ENCODE results near the gene PANK4.

The PANK4 gene

DNA sequence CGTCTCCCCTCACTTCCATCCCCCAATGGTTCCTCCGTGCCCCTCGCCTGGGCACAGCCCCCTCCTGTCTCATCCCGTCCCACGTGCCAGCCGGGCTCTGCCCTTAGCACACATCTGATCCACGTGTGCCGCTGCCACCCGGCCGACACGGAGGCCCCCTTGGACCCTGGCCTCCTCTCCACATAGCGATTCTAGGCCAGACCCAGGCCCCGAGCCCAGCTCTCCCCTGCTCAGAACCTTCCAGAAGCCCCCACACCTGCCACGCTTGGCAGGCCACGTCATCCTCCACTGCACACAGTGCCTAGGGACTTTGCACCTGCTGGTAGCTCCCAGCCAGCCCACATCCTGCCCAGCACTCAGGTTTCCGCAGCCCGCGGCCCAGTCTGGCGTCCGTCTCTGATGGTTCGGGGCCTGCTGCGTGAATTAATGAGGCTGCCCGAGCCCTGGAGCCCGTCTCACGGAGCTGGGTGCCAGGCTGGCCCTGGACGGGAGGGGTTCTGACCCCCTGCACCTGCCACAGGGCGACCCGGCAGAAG, 30.2 kb downstream of the PANK4 start:
- no peak for DNase-seq (ENCODE audit: low read depth)

DNA sequence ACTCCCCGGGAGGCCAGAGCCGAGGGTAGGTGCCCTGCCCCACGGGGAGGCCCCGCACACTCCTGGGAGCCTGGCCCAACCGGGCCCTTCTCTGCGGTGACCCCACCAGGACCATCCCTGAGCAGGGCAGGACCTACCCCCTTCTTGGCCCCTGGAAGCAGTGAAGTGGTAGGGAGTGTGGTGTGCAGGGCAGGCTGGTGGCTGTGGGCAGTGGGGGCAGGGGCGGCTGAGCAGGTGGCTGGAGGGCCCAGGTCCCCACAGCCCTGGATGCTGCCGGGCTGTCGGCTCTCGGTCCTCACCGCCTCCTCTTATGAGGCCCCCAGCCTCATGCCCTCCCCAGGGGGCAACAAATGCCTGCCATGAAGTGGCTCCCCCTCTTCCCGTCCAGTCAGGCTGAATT, 30.9 kb downstream of the PANK4 start:
- no peak for DNase-seq (ENCODE audit: low read depth)

DNA sequence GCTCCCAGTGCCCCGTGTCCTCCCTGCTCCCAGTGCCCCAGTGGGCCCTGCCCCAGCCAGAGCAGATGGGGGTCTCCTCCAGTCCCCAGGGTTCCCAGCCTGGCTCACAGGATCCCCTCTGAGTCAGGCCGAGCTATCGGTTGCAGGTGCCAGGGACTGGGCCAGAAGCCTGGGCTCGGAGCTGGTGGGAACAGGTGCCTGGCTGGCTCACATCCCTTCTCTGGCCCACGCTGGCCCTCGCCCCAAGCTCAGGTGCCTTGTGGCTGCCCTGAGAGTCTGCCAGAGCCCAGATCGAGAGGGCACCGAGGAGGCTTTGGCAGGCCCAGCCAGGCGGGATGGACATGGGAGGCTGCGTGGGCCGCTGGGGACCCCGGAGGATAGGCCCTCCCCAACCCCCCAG, 31.4 kb downstream of the PANK4 start:
- DNase-seq (ENCODE audit: low read depth), result no peak

DNA sequence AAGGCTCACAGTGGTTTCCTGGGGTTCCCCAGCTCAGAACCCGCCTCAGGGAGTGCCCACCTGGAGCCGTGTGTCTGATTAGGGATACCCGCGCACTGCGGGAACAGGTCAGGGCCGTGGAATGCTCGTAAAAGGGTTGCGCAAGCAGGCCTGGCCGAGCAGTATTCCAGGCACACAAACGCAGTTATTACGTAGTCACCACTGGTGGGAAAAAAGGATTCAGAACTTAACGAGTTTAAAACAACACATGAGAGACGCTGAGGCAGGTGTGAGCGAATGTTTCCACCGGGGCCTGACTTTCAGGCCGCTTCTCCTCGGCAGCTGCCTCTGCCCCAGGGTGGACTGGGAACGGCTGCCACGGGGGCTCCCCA, 32.1 kb downstream of the PANK4 start:
- DNase-seq (ENCODE audit: low read depth), result no peak

DNA sequence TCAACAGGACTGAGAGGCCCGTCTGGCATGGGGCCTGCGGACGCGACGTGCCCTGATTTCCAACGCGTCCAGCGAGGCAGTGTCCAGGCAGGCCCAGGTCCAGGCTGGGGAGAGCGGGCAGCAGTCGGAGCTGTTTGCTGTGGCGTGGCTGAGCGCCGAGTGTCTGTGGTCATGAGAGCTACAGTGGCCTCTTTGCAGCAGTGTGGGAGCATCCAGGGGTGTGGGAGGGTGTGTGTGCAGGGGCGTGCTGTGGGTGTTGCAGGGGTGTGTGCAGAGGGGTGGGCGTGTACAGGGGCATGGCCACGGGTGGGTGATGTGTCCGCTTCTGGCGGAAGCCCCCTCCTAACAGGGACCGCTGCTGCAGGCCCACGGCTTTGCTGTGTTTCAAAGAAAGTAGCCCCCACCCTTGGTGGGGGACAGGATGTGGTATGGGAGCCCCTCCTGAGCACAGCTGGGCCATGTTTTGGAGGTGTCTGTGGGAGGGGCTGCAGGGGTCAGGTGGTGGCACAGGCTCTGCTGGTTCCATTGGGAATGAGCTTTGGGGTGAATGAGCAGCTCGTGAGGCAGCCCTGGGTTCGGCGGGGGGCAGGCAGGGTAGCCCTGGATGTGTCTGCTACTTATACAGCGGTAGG, 32.6 kb downstream of the PANK4 start:
- DNase-seq (ENCODE audit: low read depth), result no peak

DNA sequence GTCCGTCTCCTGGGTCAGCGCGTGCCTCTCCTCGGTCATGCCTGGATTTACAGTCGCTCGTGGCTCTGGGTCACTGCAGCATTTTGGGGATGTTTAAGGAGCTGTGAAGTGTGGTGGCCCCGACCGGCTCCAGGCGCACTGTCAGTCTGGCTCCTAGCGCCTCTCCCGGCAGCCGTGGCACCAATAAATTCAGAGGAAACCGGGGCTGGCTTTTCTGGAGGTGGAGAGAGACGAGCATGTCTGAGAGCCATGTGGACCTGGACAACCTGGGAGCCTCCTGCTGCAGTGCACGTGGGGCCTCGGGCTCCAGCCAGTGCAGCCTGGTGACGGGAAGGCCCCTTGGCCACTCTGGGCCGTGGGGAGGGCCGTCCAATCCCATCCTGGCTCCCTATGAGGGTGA, 33.2 kb downstream of the PANK4 start:
- no peak for DNase-seq (ENCODE audit: low read depth)

DNA sequence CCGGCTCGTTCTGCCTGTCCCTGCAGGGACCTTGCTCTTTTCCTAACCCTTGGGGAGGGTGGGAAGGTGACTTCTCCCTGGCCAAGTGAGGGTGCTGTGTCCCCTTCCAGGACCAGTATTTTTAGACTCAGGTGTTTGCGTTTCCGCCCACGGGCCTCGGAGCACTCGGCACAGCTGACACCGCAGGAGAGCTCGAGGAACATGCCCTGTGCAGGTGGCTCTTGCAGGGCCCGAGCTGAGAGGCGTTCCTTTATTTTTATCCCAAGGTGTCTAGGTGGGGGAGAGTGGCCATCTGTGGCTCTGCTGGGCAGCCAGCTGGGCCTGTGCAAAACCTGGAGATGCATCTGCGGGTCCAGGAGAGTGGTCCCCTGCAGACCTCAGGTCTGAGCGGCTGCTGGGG, 34.3 kb downstream of the PANK4 start:
- DNase-seq (ENCODE audit: low read depth), result no peak

DNA sequence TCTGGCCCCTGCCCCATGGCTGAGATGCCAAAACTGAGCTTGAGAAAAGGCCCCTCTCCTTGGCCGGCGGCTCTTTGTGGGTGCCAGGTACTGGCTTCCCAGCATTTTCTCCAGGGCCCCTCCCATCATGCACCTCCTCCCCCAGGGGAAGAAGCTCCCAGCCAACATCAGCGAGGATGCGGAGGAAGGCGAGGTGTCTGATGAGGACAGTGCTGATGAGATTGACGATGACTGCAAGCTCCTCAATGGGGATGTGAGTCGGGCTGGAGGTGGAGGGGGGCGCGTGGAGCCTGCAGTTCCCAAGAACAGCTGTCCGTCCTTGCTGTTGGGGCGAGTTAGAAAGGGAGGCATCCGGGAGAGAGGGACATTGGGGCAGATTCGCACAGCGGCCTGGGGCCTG, 36.8 kb downstream of the PANK4 start:
- DNase-seq (ENCODE audit: low read depth), result no peak

DNA sequence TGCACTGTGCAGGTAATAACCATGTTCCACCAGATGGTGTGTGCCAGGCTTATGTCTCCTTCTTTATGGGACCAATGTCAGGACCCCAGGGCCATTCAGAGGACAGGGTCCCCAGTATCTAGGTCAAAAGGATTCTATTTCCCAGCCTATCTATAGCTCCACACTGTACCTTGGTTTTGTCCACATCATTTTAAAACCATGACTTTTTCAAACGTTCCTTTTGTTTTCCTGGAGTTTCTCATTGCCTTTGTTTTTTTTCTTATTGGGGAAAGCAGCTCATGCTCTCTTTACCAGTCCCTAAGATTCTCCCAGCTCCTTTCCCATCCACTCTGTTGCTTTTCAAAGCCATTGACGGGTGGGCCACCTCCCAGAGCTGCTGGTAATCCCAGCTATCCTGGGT, 37.7 kb downstream of the PANK4 start:
- no peak for DNase-seq (ENCODE audit: low read depth)

DNA sequence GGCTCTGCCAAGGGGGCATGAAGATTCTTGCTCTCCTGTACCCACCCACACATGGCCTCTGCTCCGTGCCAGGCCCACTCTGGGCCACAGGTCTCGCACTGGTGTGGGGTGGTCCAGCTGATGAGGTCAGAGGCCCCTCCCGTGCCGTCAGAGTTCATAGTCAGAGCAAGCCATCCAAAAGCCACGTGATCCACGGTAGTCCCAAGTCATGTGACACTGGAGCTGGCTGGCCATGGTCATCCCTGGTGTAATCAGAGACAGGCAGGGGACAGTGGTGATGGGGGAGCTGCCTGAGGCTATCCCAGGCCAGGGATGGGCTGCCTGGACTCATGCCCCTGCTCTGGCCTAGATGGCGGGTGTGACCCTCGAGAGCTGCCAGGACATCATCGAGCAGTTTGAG, 39.8 kb downstream of the PANK4 start:
- DNase-seq (ENCODE audit: low read depth), result no peak

DNA sequence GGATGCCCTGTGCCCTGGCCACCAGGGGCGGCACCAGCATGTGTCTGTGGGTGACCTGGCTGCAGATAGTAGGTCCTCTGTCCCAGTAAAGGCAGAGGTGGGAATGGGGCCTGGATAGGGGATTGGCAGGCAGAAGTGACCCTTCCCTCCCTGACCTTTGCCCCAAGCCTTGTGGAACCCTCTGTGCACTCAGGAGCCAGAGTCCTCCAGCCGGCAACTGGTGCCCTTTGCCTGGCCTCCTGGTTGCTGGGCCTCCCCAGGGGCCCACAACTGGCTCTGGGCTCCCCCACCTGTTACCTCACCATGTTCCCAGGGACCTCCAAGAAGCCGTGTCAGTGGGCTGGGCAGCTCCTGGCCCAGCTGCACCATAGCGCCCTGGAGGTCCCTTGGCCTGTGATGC, 40.4 kb downstream of the PANK4 start:
- DNase-seq (ENCODE audit: low read depth), result no peak

DNA sequence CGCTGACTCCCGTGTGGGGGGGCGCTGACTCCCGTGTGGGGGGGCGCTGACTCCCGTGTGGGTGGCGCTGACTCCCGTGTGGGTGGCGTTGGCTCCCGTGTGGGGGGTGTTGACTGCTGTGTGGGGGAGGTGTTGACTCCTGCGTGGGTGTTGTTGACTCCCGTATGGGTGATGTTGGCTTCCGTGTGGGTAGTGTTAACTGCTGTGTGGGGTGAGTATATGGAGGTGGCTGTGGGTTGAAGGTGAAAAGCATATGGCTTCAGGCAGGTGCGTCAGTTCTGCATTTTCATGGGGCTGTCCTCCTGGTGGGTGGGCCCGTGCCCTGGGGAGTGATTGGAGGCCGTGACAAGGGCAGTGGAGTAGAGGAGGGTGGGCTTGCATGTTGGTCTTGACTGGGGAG, 42.4 kb downstream of the PANK4 start:
- DNase-seq (ENCODE audit: low read depth), result no peak

DNA sequence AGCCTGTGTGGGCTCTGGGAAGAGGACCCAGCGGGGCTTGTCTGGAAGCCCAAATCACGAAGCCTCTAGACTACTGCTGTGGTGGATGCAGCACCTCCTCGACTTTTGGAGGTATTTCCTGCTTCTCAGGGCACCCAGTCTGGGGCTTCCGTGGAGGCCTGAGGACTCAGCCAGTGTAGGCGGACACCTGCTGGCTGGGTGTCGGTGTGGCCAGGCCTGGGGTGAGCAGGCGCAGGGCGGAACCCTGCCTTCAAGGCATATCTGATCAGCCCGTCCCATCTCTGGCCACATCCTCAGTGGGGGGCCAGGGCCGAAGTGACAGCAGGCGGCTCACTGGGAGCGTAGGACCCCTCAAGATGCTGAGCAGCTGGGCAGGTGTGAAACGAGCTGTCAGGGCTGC, 43.4 kb downstream of the PANK4 start:
- no peak for DNase-seq (ENCODE audit: low read depth)

DNA sequence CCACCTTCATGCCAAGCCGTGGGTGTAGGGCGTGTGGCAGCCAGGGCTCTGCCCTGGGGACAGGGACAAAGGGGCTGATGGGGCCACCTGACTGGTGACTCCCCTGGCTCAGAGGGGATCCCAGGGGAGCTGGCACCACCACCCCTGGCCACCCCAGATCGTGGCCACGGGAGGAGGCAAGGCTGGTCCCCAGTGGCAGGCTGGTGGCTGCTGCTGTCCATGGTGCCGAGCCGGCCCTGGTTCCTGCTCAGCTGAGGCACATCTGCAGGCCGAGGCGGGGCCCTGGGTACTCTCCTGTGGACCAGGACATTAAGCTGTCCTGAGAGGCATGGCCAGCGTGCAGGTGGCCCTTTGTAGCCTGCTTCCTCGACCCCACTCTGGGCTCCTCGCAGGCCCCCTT, 43.8 kb downstream of the PANK4 start:
- no peak for DNase-seq (ENCODE audit: low read depth)

DNA sequence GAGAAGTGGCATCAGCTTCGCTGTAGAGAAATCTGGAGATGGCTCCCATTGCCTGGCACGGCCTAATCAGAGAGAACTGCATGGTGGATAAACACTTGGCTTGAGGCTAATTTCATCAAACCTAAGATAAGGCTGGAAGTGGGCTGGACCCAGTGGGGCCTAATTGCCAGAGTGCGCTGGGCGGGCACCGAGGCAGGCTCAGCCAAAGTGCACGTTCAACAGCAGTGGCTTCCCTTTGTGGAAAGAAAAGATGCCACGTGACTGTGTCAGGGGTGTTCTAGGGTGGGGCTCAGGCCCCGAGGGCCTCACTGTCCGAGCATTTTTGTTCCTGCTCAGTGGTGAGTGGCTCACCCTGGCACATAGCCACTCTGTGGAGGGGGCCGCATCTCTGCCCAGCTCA, 44.5 kb downstream of the PANK4 start:
- DNase-seq (ENCODE audit: low read depth), result no peak

DNA sequence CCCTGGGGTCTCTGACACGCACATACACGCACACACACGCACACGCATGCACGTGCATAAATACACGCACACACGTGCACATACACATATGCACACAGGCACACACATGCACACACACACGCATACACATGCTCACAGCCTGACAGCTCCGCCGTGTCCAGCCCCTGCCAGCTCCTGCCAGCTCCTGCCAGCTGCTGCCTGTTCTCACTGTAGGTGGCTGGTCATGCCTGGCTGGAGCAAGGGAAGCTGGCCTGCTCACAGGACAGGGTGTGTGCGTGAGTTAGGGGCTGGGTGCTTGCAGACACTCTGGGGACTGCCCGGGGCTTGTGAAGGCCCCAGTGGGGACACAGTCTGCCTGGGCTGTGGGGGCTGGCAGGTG, 45.4 kb downstream of the PANK4 start:
- DNase-seq (ENCODE audit: low read depth), result no peak

DNA sequence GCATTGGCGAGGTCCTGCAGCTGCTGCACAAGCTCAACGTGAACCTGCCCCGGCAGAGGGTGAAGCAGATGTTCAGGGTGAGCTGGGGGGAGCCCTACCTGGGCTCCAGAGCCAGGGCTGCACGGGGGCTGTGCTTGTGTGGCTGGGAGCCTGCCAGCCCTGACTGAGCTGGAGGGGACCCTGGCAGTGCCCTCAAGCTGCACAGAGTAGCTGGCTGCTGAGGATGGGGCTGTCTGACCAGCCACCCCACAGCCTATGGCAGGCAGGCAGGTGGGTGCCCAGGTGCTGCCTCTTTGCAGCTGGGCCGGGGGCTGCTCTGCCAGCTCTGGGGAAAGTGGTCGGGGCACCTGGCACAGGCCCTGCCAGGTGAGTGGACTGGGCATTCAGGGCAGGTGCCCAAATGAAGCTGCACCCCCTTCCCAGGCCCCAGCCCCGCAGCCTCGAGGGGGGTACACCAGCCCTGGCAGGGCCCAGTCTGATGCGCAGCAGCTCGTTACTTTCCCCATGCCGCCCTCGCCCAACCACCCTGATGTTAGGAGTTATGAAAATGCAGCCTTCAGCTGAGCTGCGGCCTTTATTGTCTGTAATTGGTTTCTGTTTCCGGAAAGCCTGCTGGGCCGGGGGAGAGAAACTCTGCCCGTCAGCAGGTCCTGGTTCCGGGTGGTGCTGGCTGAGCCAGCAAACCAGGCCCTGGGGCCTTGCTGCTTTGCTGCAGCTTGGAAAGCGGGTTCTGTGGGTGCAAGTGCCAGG, 46.0 kb downstream of the PANK4 start:
- DNase-seq (ENCODE audit: low read depth), result no peak

DNA sequence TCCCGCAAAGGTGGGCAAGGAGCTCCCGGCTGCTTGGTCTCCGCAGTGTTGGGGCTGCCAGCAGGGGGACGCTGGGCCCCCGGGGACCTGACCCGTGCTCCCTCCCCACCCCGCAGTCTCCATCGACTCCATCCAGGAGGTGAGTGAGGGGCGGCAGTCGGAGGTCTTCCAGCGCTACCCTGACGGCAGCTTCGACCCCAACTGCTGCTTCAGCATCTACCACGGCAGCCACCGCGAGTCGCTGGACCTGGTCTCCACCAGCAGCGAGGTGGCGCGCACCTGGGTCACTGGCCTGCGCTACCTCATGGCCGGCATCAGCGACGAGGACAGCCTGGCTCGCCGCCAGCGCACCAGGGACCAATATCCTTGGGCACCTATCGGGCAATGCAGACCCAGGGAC, 46.8 kb downstream of the PANK4 start:
- no peak for DNase-seq (ENCODE audit: low read depth)

DNA sequence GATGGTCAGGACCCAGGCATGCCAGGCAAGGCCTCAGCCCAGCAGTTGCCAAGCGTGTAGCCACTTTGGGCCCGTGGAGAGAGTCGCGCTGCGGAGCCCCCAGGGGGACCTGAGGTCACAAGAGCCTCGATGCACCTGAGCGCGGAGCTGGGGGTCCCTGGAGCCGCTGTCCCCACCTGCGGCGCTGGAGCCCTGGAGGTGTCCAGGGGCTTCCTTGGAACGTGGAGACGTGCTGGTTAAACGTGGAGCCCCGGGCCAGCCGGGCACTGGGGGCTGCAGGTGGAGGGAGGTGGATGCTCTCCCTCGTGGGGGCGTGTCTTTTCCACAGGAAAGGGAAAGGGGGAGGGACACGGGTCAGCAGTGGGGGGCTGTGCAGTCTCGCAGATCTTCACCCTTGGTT, 47.2 kb downstream of the PANK4 start:
- DNase-seq (ENCODE audit: low read depth), result no peak

DNA sequence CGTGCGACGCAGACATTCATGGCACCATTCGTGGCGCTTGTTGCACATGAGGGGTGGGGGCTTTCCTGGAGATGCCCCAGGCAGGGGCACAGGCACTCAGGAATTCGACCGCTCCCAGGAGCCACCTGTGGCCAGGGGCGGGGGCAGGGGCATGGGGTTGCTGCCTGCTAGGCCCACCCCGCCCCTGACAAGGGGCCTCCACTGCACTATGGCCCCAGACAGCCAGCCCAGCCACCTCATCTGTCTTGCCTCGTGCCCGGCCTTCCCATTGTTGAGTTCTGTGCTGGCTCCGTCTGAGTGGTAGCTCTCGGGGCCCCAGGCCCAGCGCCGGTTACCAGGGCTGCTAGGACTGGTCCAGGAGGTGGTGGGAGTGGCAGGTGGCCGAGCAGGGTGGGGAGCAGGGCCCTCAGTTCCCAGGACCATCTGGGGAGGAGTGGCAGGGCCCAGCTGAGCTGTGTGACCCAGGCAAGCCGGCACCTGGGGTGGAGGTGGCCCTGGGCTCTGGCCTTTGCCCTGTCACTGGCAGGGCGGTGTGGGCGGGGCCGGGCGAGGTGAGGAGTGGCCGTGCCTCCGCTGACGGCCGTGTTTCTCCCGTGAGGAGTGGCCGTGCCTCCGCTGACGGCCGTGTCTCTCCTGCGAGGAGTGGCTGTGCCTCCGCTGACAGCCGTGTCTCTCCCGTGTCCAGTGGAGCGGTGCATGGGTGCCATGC, 48.5 kb downstream of the PANK4 start:
- DNase-seq (ENCODE audit: low read depth), result no peak

DNA sequence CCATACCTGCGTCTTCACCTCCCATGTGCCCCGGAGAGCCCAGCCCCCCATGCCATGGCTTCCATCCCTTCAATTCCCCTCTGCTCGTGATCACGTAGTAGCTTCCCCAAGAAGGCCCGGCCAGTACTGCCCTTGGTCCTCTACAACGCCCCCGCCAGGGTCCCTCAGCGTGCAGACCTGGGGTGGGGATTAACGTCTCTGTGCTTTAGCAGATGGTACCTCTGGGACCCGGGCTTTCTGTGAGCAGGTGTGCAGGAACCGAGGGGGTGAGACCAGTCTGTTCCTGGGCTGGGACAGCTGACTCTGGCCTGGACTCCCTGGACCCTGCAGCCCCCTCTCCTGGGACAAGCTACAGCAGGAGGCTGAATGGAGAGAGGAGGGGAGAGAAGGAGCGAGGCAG, 49.1 kb downstream of the PANK4 start:
- no peak for DNase-seq (ENCODE audit: low read depth)

DNA sequence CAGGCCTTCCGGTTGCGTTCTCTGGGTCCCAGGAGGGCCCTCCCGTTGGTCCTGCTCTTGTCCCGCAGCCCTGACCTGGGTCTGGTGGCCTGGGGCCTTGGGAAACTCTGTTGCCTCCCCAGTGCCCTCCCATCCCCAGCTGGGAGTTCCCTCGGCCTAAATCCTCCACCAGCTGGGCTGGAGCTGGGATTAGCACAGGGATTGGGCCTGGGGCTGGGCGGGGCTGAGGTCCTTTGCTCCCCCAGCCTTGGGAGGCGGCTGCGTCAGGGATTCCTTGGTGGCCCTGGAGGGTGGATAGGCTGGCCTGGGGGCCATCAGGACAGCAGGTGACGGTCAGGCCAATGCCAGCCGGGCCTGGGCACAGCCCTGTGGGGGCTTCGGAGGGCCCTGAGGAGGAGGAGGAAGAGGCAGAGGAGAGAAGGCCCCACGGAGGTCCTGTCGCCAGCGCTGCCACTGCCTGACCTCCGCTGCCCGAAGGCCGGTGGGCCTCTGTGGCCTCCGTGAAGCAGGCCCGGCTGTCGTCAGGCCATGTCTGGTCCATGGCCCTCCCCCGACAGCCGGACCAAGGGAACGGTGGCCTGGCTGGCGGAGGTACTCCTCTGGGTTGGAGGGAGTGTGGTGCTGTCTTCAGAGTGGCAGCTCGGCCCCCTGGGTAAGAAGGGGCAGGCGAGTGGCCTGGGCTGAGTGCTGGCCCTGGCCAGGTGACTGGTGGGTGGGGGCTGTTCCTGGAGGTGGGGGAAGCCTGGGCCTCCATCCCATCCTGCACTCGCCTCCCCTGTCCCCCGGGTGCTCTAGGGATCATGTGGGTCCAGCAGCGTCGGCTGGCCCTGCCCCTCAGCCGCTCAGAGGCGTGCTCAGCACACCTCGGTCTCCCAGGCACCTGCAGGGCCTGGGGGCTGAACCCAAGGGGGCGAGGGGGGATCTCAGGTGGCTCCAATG, 50.1 kb downstream of the PANK4 start, which contains the start of gene PLCH2:
Gene PLCH2 (plus strand): TSS at position 229 of the 939 bp plus-strand sequence. CDS start 300 bp downstream, at position 529.
- DNase-seq (ENCODE audit: low read depth), result no peak
